IPS-NIHi7 (cell line): ENCODE measurements around the gene ARID3B.
"Not testable (repeated sequence)": the region's sequence is repeated elsewhere in the genome, so short reads cannot be mapped to it uniquely, and the experiment has no call there.

Source experiments
- DNase-seq: peaks from one replicate; pipeline ENCODE4 v3.0.0; 2012; ENCODE audit warnings: mixed read lengths; ENCODE audit errors: extremely low spot score

ARID3B gene

DNA sequence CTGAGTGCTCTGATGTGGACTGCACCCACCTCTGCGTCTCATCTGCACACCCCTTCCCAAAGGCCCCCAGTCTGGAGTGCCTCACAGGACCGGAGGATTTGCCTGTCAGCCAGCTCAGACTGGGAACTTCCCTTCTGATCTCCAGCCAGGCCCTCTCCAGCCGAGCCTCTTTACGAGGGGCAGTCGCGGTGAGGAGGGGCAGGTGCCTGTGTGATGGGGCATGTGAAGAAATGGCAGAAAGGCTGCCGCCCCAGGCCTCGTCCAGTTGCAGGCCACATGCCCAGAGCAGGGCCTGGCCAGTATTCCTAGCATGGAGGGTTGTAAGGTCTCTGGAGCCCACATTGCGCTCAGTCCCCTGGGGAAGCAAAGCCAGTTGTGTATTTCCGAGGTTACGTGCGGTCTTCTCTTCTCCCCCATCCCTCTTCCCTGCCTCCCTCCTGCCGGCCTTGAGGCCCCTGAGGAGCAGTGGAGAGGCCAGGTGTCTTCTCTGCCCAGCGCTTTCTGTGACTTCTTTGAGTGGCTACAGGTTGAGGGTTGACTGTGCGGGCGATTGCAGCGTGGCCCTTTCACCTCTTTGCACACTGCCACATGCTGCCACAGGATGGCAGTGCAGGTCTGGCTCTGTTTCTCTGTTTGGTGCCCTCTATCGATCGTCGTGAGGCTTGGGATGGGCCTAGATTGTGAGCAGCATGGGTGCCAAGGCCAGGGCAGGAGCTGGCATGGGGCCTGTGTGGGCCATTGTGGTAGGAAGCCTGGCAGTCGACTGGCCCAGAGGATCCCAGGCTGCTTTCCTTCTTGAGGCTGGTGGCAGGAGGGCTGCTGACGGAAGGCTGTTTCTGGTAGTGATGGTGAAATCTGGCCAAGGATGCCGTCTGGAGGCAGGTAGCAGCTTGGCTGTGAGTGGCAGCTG is 79.9 kb downstream of the ARID3B start:
- peak; percentile 92 for DNase-seq

DNA sequence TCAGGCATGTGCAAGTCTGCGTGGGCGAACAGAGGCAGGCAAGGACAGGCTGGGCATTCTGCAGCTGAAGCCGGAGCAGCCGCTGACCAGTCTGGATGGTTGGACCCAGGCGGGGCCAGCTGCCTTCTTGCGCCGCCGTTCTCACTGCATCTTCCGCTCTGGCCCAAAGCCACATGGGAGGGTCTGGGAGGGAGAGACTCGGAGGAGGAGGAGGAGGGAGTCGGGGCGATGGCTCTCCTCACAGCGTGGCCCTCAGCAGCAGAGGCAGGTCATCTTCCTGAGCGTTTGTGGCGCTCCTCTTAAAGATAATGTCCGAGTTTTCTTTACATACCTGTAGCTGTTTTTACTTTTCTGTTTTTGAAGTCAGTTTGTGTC is 80.5 kb downstream of the ARID3B start:
- DNase-seq, result no peak

DNA sequence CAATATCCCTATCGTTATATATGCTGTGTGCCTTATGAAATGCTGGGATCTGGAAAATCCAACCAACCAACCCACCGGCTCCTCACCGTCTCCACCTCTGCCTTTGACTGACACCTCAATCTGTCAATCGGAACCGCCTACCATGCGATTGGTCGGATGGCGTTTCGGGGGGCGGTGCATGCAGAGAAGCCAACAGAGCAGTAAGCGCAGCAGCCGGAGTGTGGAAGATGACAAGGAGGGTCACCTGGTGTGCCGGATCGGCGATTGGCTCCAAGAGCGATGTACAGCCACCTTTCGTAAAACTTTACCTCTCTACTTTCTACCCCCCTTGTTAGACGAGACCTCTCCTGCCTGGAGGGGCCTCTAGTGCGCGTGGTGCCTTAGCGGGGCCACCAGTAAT is 80.9 kb downstream of the ARID3B start:
- peak; percentile 82 for DNase-seq

DNA sequence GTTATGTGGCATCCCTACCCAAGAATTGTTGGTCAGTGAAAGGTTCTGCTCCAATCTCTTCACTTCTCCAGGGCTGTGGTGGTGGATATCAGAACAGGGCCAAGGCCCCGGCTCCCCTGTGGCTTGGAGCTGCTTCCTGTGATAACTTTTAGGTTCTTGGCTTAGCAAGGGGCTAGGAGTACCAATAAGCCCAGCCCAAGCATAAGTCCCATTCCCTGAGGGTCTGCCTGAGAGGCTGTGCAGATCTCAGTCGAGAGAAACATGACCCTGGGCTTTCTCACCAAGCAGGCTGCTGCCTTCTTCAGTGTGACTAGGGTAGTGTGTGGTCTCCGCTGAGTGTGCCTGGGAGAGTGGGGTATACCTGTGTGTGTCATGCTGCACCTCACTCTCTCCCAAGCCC is 81.7 kb downstream of the ARID3B start:
- no peak for DNase-seq

DNA sequence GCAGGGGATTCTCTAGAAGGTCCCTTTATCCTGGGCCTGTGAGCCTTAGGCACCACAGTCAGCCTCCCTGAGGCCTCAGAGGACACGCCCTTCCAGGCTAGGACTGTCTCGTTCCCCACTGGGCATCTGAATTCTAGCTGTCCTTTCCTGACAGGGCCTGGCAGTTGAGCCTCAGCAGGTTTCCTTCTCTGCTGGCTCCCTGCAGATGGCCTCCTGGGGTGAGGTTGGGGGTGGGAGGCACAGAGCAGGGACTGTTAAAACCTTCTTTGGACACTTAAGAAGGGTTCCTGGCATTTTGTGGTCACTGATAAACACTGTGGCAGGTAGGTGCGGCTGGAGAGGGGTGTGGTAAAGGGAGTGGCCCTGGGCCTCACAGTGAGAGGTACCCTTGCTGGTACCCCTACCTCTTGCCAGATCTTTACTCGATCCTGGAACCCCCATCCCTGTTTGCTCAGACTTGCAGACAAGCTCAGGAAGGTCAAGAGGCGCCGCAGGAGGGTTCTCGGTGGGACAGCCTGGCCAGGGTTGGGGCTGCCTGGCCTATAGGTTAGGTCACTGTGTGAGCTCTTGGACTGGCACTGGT is 83.1 kb downstream of the ARID3B start:
- DNase-seq, result no peak

DNA sequence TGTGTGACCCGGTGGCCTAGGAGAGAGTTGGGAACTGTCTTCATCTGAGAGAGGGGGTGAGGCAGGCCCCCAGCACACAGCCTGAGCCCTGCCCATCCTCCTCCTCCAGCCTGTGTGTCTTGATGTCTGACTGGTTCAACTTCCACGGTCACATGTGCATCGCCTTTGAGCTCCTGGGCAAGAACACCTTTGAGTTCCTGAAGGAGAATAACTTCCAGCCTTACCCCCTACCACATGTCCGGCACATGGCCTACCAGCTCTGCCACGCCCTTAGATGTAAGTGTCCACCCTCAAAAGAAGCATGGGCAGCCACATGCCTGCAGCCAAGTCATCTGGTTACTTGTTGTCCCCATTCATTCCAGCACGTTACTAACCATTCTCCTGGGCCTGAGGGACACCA is 84.7 kb downstream of the ARID3B start:
- no peak for DNase-seq

DNA sequence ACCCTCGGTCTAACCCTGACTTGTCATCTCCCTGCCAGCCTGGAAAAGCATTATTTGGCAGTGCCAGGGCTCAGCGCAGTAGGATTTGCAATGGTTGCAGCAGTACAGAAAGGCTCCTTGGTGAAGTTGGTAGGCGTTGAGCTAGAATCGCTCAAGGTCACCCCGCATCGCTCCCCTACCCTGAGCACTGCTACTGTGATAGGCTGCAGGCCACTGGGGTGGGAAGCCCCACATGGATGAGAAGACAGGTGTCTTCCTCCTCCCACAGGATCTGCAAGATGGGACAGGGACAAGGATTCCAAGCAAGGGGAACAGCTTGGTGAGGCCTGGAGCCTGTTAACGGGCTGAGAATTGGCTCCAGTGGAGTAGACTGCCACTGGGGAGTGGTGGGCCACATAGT is 85.3 kb downstream of the ARID3B start:
- no peak for DNase-seq

DNA sequence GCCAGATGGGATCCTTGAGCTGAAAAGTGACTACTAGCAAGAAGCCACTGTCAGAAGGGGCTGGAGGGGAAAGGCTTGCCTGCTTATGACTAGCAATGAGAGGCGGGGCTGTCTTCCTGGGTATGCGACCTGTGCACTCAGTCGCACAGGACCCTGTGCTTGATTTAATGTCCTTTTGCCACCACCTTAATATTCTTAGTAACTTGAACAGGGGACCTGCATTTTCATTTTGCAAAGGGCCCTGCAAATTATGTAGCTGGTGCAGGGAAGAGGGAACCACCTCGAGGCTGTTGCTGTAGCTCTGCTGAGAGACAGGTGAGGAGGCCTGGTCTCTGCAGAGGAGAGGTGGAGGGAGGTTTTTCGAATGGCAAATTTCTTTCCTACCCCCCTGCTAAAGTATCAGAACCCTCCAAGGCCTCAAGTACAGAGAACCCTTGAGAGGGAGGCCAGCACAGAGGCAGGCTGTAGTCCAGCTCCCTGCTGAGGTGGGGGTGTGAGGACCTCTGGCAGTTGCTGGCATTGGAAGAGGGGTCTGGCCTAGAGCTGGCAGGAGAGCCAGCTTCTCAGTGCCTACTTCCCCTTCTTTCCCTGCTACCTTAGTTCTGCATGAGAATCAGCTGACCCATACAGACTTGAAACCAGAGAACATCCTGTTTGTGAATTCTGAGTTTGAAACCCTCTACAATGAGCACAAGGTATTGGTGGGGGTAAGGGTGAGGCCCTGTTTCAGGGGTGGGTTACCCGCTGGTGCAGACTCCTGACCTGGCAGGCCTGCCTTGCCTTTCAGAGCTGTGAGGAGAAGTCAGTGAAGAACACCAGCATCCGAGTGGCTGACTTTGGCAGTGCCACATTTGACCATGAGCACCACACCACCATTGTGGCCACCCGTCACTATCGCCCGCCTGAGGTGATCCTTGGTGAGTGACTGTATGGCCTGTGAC is 86.0 kb downstream of the ARID3B start:
- DNase-seq, result no peak

DNA sequence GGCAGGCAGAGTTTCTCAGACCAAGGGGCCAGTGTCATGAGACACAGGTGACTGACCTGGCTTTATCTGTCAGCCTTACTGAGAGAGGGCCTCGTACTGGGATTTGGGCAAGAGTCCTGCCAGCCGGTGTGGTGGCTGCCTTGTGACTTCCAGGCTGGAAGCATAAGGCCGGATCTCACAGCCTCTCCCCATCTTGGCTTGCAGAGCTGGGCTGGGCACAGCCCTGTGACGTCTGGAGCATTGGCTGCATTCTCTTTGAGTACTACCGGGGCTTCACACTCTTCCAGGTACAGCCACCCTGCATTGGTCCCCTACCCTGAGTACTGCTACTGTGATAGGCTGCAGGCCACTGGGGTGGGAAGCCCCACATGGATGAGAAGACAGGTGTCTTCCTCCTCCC is 86.7 kb downstream of the ARID3B start:
- DNase-seq, result no peak

DNA sequence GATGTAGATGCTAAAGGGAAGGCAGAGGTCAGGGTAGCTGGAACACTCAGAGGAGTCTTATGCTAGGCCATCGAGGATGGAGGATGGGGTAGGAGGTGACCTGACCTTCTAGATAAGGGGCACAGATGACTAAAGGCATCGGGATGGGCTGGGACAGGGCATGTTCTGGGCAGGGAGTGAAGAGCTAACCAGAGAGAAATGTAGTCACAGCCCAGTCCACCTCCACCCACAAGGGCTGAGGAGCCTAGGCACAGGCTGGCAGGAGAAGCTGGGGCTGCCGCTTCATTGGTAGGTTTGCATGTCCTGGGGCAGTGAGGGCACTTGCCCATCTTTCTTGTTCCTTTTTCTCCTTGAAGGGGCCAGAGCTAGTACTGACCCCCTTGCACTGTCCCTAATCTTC is 87.2 kb downstream of the ARID3B start:
- DNase-seq, result no peak

DNA sequence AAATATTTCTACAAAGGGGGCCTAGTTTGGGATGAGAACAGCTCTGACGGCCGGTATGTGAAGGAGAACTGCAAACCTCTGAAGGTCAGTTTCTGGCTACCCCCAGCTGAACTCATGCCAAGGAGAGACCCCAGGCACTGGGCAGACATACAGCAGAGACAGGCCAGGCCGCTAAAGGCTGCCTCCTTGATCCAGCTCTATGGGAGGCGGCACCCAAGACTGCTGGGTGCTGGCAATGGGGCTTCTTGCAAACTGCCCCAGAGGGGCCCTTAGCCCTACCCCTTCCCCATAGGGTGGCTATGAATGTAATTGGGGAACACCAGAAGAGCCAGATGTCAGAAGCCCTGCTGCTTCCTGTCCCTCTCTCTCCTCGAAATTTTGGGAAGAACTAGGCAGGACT is 87.9 kb downstream of the ARID3B start:
- DNase-seq, result no peak

DNA sequence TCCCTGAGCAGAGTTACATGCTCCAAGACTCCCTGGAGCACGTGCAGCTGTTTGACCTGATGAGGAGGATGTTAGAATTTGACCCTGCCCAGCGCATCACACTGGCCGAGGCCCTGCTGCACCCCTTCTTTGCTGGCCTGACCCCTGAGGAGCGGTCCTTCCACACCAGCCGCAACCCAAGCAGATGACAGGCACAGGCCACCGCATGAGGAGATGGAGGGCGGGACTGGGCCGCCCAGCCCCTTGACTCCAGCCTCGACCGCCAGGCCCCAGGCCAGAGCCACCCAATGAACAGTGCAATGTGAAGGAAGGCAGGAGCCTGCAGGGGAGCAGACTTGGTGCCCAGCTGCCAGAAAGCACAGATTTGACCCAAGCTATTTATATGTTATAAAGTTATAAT is 88.7 kb downstream of the ARID3B start:
- not testable (repeated sequence) for DNase-seq

DNA sequence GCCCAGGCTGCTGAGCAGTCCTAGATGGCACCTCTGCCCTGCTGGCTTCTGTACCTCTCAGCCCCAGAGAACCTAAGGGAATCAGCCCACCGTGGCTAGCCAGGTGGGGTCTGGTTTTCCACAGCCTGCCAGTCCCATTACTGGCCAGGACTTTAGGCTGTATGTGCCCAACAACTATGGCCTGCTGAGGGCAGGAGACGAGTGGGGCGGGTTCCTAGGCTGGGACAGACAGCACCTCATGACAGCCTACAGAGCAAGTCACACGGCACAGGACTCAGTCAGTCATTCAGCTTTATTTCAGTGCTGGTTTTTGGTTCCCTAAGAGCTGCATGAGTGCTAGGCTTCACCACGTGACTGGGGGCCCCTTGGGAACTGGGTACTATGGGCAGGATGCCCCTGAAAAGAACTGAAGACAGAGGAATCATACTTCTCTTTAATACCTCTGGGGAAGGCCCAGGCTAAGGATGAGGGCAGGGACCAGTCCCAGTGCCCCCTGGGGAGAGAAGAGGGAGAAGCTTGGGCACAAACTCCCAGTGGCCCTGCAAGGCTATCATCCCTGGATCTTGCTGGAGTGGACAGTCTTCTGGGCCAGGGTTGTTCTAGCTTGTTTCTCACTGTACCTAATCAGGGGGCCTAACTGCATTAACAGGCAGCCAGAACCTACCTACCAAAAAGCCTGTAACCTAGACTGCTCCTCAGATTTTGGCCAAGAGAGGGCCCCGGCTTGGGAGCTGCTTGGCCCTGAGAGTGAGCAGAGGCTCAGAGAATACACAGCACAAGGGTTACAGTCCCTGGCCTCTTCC is 89.5 kb downstream of the ARID3B start:
- no peak for DNase-seq

DNA sequence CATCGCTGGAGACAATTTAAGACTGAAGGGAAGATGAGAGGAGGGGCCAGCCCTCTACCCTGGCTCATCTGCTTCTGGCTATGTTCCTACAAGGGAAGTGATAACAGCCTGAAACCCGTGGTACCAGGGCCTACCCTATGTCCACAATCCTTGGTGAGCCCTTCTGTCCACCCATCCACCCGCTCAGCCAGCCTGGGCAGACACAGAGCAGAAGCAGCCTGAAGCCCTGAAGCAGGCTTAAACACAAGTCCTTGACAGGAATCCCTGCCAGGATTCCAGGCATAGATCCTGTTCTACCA is 90.0 kb downstream of the ARID3B start:
- DNase-seq, result no peak

DNA sequence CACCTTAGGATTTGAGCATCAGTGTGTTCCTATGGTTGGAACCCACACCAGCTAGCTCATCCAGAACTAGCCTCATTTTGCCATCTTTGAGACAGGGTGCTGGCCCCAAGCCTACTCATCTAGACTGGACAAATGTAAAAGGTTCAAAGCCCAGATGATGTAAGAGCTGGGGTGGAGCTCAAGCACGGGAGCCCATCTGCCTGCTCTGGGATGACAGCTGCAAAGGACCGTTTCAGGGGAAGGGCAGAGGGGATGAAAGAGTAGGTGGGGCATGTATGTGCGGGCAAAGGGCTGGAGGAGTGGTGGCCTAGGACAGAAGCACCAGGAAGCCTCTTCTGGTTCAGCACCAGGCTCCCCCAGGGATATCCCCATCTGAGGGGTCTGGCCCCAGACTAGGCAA is 90.4 kb downstream of the ARID3B start:
- no peak for DNase-seq

DNA sequence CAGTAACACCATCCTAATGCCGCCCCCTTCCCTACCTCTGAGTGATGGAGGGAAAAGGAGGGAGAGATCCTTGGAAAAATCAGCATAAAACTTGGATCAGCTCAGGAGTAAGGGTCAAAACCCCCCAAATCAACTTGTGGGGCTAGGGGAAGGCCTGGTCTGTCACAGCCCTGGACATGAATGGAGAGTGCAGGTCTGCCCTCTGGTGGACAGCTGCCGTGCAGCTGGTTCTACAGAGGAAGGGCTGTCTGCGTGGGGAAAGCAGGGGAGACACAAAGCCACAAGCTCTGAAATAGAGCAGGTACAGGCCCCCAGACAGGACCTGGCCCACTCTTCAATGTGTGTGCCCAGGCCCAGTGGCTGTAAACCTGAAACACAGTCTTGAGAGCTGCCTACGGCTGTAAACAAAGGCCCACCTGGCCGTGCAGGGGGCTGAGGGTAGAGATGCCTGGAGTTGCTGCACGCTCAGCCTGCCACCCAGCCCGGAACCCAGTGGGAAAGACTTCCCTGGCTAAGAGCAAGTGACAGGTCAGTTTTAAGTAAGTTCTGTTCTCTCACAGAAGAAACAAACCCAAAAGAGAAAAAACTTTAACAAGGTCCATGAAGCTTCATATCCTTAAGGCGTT is 91.0 kb downstream of the ARID3B start:
- peak; percentile 88 for DNase-seq

DNA sequence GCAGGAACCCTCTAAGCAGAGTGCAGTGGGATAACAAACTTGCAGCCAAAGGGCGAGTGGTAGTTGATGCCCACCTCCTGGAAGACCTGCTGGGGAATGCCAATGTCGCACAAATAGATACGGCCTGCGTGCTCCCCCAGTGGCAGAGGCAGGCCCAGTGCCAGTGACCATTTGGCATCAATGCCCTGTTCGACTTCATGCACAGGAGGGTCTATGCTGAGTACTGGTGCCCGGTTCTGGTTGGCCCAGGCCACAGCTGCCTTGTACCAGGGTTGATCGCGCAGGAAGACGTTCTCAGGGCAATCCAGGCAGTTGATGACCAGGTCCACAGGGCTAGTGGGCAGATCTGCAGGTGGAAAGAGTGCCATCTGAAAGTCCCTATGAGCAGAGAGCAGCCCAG is 91.6 kb downstream of the ARID3B start:
- DNase-seq, result no peak

DNA sequence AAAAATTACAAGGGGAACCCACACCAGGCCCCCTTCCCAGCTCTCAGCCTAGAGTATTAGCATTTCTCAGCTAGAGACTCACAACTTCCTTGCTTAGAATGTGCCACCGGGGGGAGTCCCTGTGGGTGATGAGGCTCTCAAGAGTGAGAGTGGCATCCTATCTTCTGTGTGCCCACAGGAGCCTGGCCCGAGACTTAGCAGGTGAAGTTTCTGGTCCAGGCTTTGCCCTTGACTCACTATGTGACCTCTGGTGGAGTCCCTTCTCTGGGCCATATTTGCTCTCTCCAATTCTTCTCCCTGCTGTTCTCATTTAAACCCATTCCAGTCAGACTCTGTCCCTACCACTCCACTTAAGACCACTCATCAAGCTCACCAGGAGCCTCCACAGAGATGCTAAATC is 92.8 kb downstream of the ARID3B start:
- no peak for DNase-seq

DNA sequence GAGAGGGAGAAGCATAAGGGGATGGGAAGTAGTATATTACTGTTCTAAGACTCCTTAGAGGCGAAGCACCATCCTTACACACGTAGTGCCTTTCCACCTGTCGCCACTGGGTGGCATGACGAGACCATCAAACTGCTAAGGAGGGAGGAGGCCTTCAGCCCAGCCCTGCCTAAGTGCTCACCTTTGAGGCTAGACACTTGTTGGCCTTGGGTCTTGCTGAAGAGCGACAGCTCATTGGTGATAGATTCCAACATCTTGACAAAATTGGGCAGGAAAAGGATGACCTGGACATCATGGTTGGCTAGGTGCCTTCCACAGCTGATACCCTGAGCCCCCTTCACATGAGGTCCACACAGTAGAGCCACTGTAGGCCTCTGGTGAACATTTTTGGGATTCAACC is 94.2 kb downstream of the ARID3B start:
- DNase-seq, result peak; percentile 90

DNA sequence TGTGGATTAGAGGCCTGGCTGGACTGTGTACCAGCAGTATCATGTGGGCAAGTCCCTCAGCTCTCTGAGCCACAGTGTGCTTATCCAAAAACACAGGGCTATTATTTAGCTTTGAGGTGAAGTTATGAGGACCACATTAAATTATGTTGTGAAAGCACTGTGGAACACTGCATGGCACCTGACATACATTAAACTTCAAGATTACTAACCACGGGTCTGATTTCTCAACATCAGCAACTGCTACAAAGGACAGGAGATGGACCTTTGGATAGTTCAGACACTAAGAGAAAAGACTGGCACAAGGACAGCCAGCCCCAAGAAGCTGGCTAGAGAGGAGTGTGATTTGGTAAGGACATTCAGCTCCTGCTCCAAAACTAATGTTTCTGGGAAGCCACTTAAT is 96.0 kb downstream of the ARID3B start:
- DNase-seq, result no peak

DNA sequence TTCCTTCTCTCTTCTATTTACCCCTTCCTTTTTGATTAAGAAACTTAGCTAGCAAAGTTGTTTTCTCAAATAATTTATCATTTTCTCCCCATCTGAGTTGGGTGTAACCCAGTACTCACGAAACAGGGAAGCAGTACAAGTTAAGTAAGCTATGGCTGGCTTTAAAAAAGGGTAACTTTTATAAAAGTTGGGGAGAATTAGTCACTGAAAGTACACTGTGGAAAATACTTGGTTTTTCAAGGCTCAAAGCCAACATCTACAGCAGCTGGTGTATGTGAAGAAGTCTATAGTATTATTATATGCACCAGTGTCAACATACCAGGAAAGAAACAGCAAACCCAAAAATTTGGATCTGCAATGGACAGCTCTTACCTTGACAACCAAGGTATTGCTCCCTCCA is 100.1 kb downstream of the ARID3B start:
- no peak for DNase-seq
